ENCODE data around the gene FOXP1.

- TF ChIP-seq CTCF (IDR thresholded peaks at IDR 0.05; ENCODE audit: insufficient read depth, low read depth, low read length) (peak; percentile 70), EZH2 (IDR thresholded peaks at IDR 0.05; ENCODE audit: insufficient read depth, low read length) (no peak)
These were observed 2.6 kb upstream of the FOXP1 start for GRCh38 chr3:71585887-71586809.

All from astrocyte (in vitro differentiated cells and primary cell).